Central memory CD8-positive, alpha-beta T cell (primary cell): Measurements from ENCODE around the gene AFF3.

Experiments
- ATAC-seq: fragments of 150-1000 bp; cut with Tn5 transposase; replicated peaks from 2 replicates; pipeline ENCODE4 v1.10.0; 2022; ENCODE audit warnings: mild to moderate bottlenecking, moderate FRiP score, moderate number of reproducible peaks; ENCODE audit not compliant: poor library complexity, severe bottlenecking; ENCODE audit errors: extremely low read depth
- DNase-seq, 2 donors: peaks; one replicate each; pipeline ENCODE4 v3.0.0; 2021; ENCODE audit warnings: low spot score in 2 of 2
- H3K27ac Mint-ChIP-seq: one replicate; pipeline ENCODE4 v1.8.0; 2022; ENCODE audit warnings: low read depth, mild to moderate bottlenecking, moderate library complexity, mixed read lengths
- H3K27me3 Mint-ChIP-seq: one replicate; pipeline ENCODE4 v1.8.0; 2022; ENCODE audit warnings: mixed read lengths
- H3K36me3 Mint-ChIP-seq: one replicate; pipeline ENCODE4 v1.8.0; 2022; ENCODE audit warnings: mild to moderate bottlenecking, moderate library complexity, mixed read lengths; ENCODE audit not compliant: insufficient read depth
- H3K4me1 Mint-ChIP-seq: one replicate; pipeline ENCODE4 v1.8.0; 2022; ENCODE audit warnings: mixed read lengths
- H3K4me3 Mint-ChIP-seq: one replicate; pipeline ENCODE4 v1.8.0; 2022; ENCODE audit warnings: mild to moderate bottlenecking, moderate library complexity, mixed read lengths
- H3K9me3 Mint-ChIP-seq: one replicate; pipeline ENCODE4 v1.8.0; 2022; ENCODE audit warnings: mixed read lengths

Gene AFF3

GRCh38 chr2:99726691-99727090 lies 415.7 kb downstream of the AFF3 start:
- H3K27me3 Mint-ChIP-seq, result peaks cover 5% of the 10 kb centered on the region
- H3K36me3 Mint-ChIP-seq, result no peaks in the 10 kb centered on the region

GRCh38 chr2:99725820-99726219 lies 416.6 kb downstream of the AFF3 start:
- no peaks in the 10 kb centered on the region for H3K36me3 Mint-ChIP-seq
- ATAC-seq, result no peak

More at GRCh38 chr2:99726691-99727090, 415.7 kb downstream of the AFF3 start:
- Mint-ChIP-seq H3K4me3 (no peak overlapping the region), H3K4me1 (no peaks in the 10 kb centered on the region), H3K27ac (no peak overlapping the region), H3K9me3 (peaks cover 12% of the 10 kb centered on the region)
- DNase-seq (no peak), ATAC-seq (no peak)

GRCh38 chr2:99722476-99722875 lies 419.9 kb downstream of the AFF3 start:
- Mint-ChIP-seq H3K4me1 (no peaks in the 10 kb centered on the region), H3K36me3 (no peaks in the 10 kb centered on the region), H3K9me3 (peaks cover 15% of the 10 kb centered on the region), H3K4me3 (no peak overlapping the region), H3K27me3 (peaks cover 9% of the 10 kb centered on the region), H3K27ac (no peak overlapping the region)
- ATAC-seq (no peak), DNase-seq (no peak)

More at GRCh38 chr2:99725820-99726219, 416.6 kb downstream of the AFF3 start:
- H3K27ac Mint-ChIP-seq, result no peak overlapping the region
- no peaks in the 10 kb centered on the region for H3K4me1 Mint-ChIP-seq
- H3K9me3 Mint-ChIP-seq, result peaks cover 15% of the 10 kb centered on the region
- DNase-seq, result no peak
- H3K4me3 Mint-ChIP-seq, result no peak overlapping the region
- H3K27me3 Mint-ChIP-seq, result peaks cover 9% of the 10 kb centered on the region

GRCh38 chr2:99719102-99719501 lies 423.3 kb downstream of the AFF3 start:
- Mint-ChIP-seq H3K36me3 (no peaks in the 10 kb centered on the region), H3K27ac (no peak overlapping the region), H3K4me1 (no peaks in the 10 kb centered on the region), H3K9me3 (peaks cover 15% of the 10 kb centered on the region), H3K27me3 (peaks cover 9% of the 10 kb centered on the region), H3K4me3 (no peak overlapping the region)
- DNase-seq, result no peak
- ATAC-seq, result no peak

DNA sequence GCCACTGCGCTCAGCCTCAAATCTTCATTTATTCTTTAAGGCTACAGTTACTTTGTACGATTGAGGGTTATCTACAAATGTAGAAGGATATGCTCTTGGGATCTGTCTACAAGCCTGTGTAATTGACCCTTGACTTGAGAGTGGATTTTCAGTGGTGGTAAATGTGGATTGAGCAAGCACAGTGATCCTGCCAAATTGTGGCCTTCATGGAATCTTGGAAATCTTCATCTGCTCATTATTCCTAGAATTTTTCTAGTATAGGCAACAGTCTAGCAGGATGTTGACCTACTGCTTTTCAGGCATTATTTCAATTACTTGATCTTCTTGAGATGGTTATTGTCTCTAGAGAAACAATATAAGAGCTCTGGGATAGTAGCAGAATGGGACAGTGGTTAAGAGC lies 426.4 kb downstream of the AFF3 start:
- no peaks in the 10 kb centered on the region for H3K9me3 Mint-ChIP-seq
- H3K4me3 Mint-ChIP-seq, result no peak overlapping the region
- no peaks in the 10 kb centered on the region for H3K36me3 Mint-ChIP-seq
- DNase-seq (no peak), ATAC-seq (no peak)
- no peaks in the 10 kb centered on the region for H3K4me1 Mint-ChIP-seq
- no peak overlapping the region for H3K27ac Mint-ChIP-seq
- H3K27me3 Mint-ChIP-seq, result no peaks in the 10 kb centered on the region

DNA sequence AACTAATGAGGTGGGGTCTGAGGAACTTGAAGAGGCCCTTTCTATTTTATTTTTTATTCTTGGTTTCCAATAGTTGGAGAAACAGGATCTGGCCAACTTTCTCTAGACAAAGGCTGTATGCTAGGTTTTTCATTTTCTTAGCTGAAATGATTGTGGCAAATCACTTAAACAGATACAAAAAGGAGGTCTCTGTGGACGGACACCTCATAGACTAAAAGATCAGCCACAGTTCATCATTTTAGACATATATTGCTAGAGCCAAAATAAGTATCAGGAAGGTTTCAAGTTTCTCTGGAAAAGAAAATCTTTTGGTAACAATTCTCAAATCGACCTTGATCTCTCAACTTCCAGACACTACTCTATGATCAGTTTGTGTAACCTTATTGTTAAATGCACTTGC lies 428.0 kb downstream of the AFF3 start:
- no peaks in the 10 kb centered on the region for H3K36me3 Mint-ChIP-seq
- H3K27me3 Mint-ChIP-seq, result no peaks in the 10 kb centered on the region
- H3K27ac Mint-ChIP-seq, result no peak overlapping the region

GRCh38 chr2:99711144-99711543 lies 431.2 kb downstream of the AFF3 start:
- Mint-ChIP-seq H3K9me3 (no peaks in the 10 kb centered on the region), H3K4me1 (no peaks in the 10 kb centered on the region), H3K36me3 (no peaks in the 10 kb centered on the region), H3K27me3 (no peaks in the 10 kb centered on the region), H3K4me3 (no peak overlapping the region), H3K27ac (no peak overlapping the region)
- no peak for ATAC-seq
- no peak for DNase-seq

More for the DNA sequence above, 428.0 kb downstream of the AFF3 start:
- H3K9me3 Mint-ChIP-seq, result no peaks in the 10 kb centered on the region
- no peaks in the 10 kb centered on the region for H3K4me1 Mint-ChIP-seq
- ATAC-seq (no peak), DNase-seq (no peak)
- no peak overlapping the region for H3K4me3 Mint-ChIP-seq

GRCh38 chr2:99710721-99711120 lies 431.7 kb downstream of the AFF3 start:
- ATAC-seq (no peak), DNase-seq (no peak)
- Mint-ChIP-seq H3K27me3 (no peaks in the 10 kb centered on the region), H3K4me3 (no peak overlapping the region), H3K9me3 (no peaks in the 10 kb centered on the region), H3K36me3 (no peaks in the 10 kb centered on the region), H3K4me1 (no peaks in the 10 kb centered on the region), H3K27ac (no peak overlapping the region)

- Mint-ChIP-seq H3K4me1 (no peaks in the 10 kb centered on the region), H3K4me3 (no peak overlapping the region), H3K9me3 (no peaks in the 10 kb centered on the region), H3K27me3 (no peaks in the 10 kb centered on the region), H3K27ac (no peak overlapping the region), H3K36me3 (no peaks in the 10 kb centered on the region)
- no peak for ATAC-seq
- DNase-seq, result no peak
Observed at GRCh38 chr2:99709229-99709628, 433.2 kb downstream of the AFF3 start.

GRCh38 chr2:99708231-99708630 lies 434.2 kb downstream of the AFF3 start:
- H3K9me3 Mint-ChIP-seq, result no peaks in the 10 kb centered on the region
- H3K4me3 Mint-ChIP-seq, result no peak overlapping the region
- DNase-seq (no peak), ATAC-seq (no peak)
- no peak overlapping the region for H3K27ac Mint-ChIP-seq
- H3K36me3 Mint-ChIP-seq, result no peaks in the 10 kb centered on the region
- no peaks in the 10 kb centered on the region for H3K4me1 Mint-ChIP-seq
- peaks cover 9% of the 10 kb centered on the region for H3K27me3 Mint-ChIP-seq

- Mint-ChIP-seq H3K27ac (no peak overlapping the region), H3K27me3 (peaks cover 11% of the 10 kb centered on the region), H3K36me3 (no peaks in the 10 kb centered on the region), H3K4me1 (no peaks in the 10 kb centered on the region), H3K9me3 (no peaks in the 10 kb centered on the region), H3K4me3 (no peak overlapping the region)
- DNase-seq (no peak), ATAC-seq (no peak)
Observed at GRCh38 chr2:99707592-99707991, 434.8 kb downstream of the AFF3 start.

DNA sequence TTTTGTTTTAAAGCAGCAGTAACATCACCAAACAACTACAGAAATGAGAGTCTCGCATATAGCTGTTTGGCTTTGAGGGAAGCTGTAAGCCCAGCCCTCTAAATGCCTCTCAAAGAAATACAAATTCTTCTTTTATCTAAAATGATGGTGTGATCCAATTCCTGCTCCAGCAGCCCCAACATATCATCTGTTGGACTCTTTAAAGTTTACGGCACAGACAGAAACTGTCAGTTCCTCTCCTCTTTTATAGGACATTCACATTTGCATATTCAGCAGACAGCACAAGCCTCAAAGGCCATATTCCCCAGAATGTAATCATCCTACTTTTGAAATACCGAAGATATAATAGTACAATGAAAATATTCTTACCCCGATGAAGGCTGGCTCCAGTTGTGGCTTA lies 435.7 kb downstream of the AFF3 start:
- DNase-seq, result no peak
- Mint-ChIP-seq H3K4me3 (no peak overlapping the region), H3K27me3 (peaks cover 11% of the 10 kb centered on the region), H3K9me3 (no peaks in the 10 kb centered on the region), H3K36me3 (no peaks in the 10 kb centered on the region), H3K27ac (no peak overlapping the region), H3K4me1 (no peaks in the 10 kb centered on the region)
- no peak for ATAC-seq

- H3K27me3 Mint-ChIP-seq, result peaks cover 11% of the 10 kb centered on the region
- no peak overlapping the region for H3K27ac Mint-ChIP-seq
- H3K36me3 Mint-ChIP-seq, result peaks cover 1% of the 10 kb centered on the region
- H3K9me3 Mint-ChIP-seq, result no peaks in the 10 kb centered on the region
- no peak for ATAC-seq
- no peaks in the 10 kb centered on the region for H3K4me1 Mint-ChIP-seq
- no peak for DNase-seq
- H3K4me3 Mint-ChIP-seq, result no peak overlapping the region
Observed at GRCh38 chr2:99701503-99701902, 440.9 kb downstream of the AFF3 start.
